GM23338 (cell line): ENCODE data around the gene TMEM114. TPM values are rescaled to one million over a fixed set of nuclear protein-coding genes. Genes with fewer than 3 reads are reported as not detected.

Source experiments
- ATAC-seq: fragments of 200-7000 bp; cut with Tn5 transposase; 3 replicates; pipeline ENCODE4 v1.9.1; 2020
- DNase-seq: peaks from one replicate; pipeline ENCODE4 v3.0.0-alpha.2; 2015; ENCODE audit warnings: low spot score
- H2AFZ ChIP-seq: fragments of 200-600 bp; sonication (generic); 2 replicates; pipeline ENCODE4 v1.8.0; 2016; ENCODE audit warnings: antibody characterized with exemption, mild to moderate bottlenecking, moderate library complexity
- H3F3A ChIP-seq: fragments of 200-600 bp; sonication (generic); replicated peaks from 2 replicates; pipeline ENCODE4 v1.8.0; 2017; ENCODE audit warnings: antibody characterized with exemption, mixed run types, low read depth
- H3K27ac ChIP-seq: fragments of 200-600 bp; sonication (generic); 2 replicates; pipeline ENCODE4 v1.6.1; 2016; ENCODE audit warnings: low read depth
- H3K27me3 ChIP-seq: fragments of 200-600 bp; sonication (generic); 2 replicates; pipeline ENCODE4 v1.8.0; 2016; ENCODE audit warnings: mild to moderate bottlenecking, mixed run types, moderate library complexity; ENCODE audit not compliant: insufficient read depth
- H3K36me3 ChIP-seq: fragments of 200-600 bp; sonication (generic); 2 replicates; pipeline ENCODE4 v1.8.0; 2016; ENCODE audit warnings: mild to moderate bottlenecking; ENCODE audit not compliant: insufficient read depth
- H3K4me1 ChIP-seq: fragments of 200-600 bp; sonication (generic); 2 replicates; pipeline ENCODE4 v1.8.0; 2016; ENCODE audit warnings: mild to moderate bottlenecking, moderate library complexity; ENCODE audit not compliant: insufficient read depth
- H3K4me2 ChIP-seq: fragments of 200-600 bp; sonication (generic); 2 replicates; pipeline ENCODE4 v1.7.1; 2017; ENCODE audit warnings: mixed run types
- H3K4me3 ChIP-seq: fragments of 200-600 bp; sonication (generic); 2 replicates; pipeline ENCODE4 v1.6.1; 2016; ENCODE audit warnings: mixed run types
- H3K79me2 ChIP-seq: fragments of 200-600 bp; sonication (generic); replicated peaks from 2 replicates; pipeline ENCODE4 v1.8.0; 2017; ENCODE audit warnings: mild to moderate bottlenecking; ENCODE audit not compliant: insufficient read depth
- H3K9me2 ChIP-seq: fragments of 200-600 bp; sonication (generic); 2 replicates; pipeline ENCODE4 v1.8.0; 2017; ENCODE audit not compliant: insufficient read depth
- H4K20me1 ChIP-seq: fragments of 200-600 bp; sonication (generic); replicated peaks from 2 replicates; pipeline ENCODE4 v1.8.0; 2017; ENCODE audit warnings: mild to moderate bottlenecking; ENCODE audit not compliant: insufficient read depth
- H3K27ac Mint-ChIP-seq: 2 replicates; pipeline ENCODE4 v1.8.0; 2020; ENCODE audit warnings: inconsistent platforms, mild to moderate bottlenecking, moderate library complexity, mixed read lengths
- H3K27me3 Mint-ChIP-seq: 3 replicates; pipeline ENCODE4 v1.8.0; 2022; ENCODE audit warnings: low read depth, mild to moderate bottlenecking, moderate library complexity, mixed read lengths, inconsistent platforms; ENCODE audit not compliant: insufficient read depth, poor library complexity
- H3K36me3 Mint-ChIP-seq: 3 replicates; pipeline ENCODE4 v1.8.0; 2021; ENCODE audit warnings: low read depth, mild to moderate bottlenecking, inconsistent platforms, moderate library complexity, mixed read lengths
- H3K4me1 Mint-ChIP-seq: 3 replicates; pipeline ENCODE4 v1.8.0; 2020; ENCODE audit warnings: mild to moderate bottlenecking, inconsistent platforms, mixed read lengths
- H3K4me3 Mint-ChIP-seq: 3 replicates; pipeline ENCODE4 v1.8.0; 2021; ENCODE audit warnings: moderate library complexity, mild to moderate bottlenecking, inconsistent platforms, mixed read lengths
- H3K9me3 Mint-ChIP-seq: 3 replicates; pipeline ENCODE4 v1.8.0; 2020; ENCODE audit warnings: moderate library complexity, mild to moderate bottlenecking, inconsistent platforms, mixed read lengths
- EZH2phosphoT487 ChIP-seq: fragments of 200-600 bp; sonication (generic); IDR thresholded peaks from one replicate; pipeline ENCODE4 v1.8.1; 2018; ENCODE audit warnings: antibody characterized with exemption; ENCODE audit not compliant: unreplicated experiment
- JUNB ChIP-seq: IDR thresholded peaks from one replicate; pipeline ENCODE4 v1.6.1; 2016; ENCODE audit warnings: antibody characterized with exemption; ENCODE audit not compliant: unreplicated experiment
- REST ChIP-seq: IDR thresholded peaks from one replicate; pipeline ENCODE4 v1.6.1; 2018; ENCODE audit warnings: antibody characterized with exemption; ENCODE audit not compliant: unreplicated experiment
- ZNF114 ChIP-seq: fragments of 250-450 bp; sonication (Bioruptor Pico); IDR thresholded peaks from 2 replicates; pipeline ENCODE4 v1.5.0; 2020; ENCODE audit warnings: mild to moderate bottlenecking, moderate library complexity
- ZNF331 ChIP-seq: fragments of 250-450 bp; sonication (Bioruptor Pico); IDR thresholded peaks from 2 replicates; pipeline ENCODE4 v1.5.0; 2020; ENCODE audit warnings: low read depth, mild to moderate bottlenecking, moderate library complexity
- ZNF462 ChIP-seq: fragments of 250-450 bp; sonication (Bioruptor Pico); IDR thresholded peaks from 2 replicates; pipeline ENCODE4 v1.5.0; 2020; ENCODE audit warnings: mild to moderate bottlenecking, moderate library complexity
- polyA plus RNA-seq: library from polyadenylated mRNA; unstranded; fragments of >200 nt; fragmentation: Nextera tagmentation; extraction: Ambion mirVana; gene quantifications from 2 replicates; pipeline ENCODE4 v1.2.1, GENCODE V29; 2016
- total RNA-seq: library from RNA; depleted of rRNA; stranded (reverse); fragments of >200 nt; shearing (Covaris generic); gene quantifications from 2 replicates; pipeline ENCODE4 v1.2.3, GENCODE V29; 2014
- TF ChIP-seq, protein P1 (sequence below), 2 experiments: fragments of 200-600 bp in 1 of 2; sonication (generic) in 1 of 2; conservative IDR thresholded peaks; 2 replicates each; pipeline versions ENCODE4 v1.5.1 to v1.6.1; 2016 to 2017; ENCODE audit warnings: antibody characterized with exemption in 2 of 2, low read depth in 2 of 2, mild to moderate bottlenecking in 2 of 2, moderate library complexity in 1 of 2

TMEM114 gene
- total and polyA plus RNA-seq, 2 experiments from 2014 or later, result 0.47 to 0.52 TPM

GRCh38 chr16:8626946-8627345 is 36.6 kb upstream of the TMEM114 start (continued):
- TF ChIP-seq ZNF462 (CRISPR knock-in tag) (no peak), JUNB (no peak), EZH2phosphoT487 (no peak), ZNF114 (CRISPR knock-in tag) (no peak)
- TF ChIP-seq, protein P1, sequence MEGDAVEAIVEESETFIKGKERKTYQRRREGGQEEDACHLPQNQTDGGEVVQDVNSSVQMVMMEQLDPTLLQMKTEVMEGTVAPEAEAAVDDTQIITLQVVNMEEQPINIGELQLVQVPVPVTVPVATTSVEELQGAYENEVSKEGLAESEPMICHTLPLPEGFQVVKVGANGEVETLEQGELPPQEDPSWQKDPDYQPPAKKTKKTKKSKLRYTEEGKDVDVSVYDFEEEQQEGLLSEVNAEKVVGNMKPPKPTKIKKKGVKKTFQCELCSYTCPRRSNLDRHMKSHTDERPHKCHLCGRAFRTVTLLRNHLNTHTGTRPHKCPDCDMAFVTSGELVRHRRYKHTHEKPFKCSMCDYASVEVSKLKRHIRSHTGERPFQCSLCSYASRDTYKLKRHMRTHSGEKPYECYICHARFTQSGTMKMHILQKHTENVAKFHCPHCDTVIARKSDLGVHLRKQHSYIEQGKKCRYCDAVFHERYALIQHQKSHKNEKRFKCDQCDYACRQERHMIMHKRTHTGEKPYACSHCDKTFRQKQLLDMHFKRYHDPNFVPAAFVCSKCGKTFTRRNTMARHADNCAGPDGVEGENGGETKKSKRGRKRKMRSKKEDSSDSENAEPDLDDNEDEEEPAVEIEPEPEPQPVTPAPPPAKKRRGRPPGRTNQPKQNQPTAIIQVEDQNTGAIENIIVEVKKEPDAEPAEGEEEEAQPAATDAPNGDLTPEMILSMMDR (conservative IDR thresholded peaks at IDR 0.05; ENCODE audit: low read depth in 2 of 2), result no peak

DNA sequence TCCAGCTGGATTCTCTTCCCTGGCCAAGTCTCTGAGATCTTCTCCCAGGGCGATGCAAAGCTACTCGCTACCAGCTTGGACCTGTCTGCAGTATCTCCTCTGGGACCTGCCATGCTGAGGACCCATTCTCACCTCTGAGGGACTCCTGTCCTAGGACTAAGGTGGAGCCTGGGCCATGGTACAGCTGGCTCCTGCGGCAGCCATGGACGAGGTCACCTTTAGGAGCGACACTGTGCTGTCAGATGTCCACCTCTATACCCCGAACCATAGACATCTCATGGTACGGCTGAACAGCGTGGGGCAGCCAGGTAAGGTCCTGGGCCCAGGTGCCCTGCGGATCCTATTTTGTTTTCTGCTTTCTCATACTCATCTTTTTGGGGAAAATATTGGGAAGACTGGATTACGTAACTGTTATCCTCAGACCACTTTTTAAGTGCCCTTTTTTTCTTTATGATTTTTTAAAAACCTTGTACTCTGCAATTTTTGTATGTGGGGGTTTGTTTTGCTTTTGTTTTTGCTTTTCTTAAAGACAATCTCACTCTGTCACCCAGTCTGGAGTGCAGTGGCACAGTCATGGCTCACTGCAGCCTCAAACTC is 35.3 kb upstream of the TMEM114 start:
- Histone ChIP-seq H3K36me3 (peaks cover 29% of the 10 kb centered on the region), H3K4me2 (no peak overlapping the region), H3K79me2 (peaks cover 40% of the 10 kb centered on the region), H3K4me1 (peaks cover 7% of the 10 kb centered on the region; the same call in 1 of the 2 replicates), H3K27me3 (no peaks in the 10 kb centered on the region), H4K20me1 (peaks cover 15% of the 10 kb centered on the region; the same call in 1 of the 2 replicates), H2AFZ (no peak overlapping the region), H3K9me2 (no peaks in the 10 kb centered on the region), H3K4me3 (no peak overlapping the region), H3F3A (no peaks in the 10 kb centered on the region), H3K27ac (no peak overlapping the region)
- H3K9me3 Mint-ChIP-seq, result peaks cover under 1% of the 10 kb centered on the region; the same call in 1 of the 3 replicates
- peaks cover 2% of the 10 kb centered on the region; the same call in 1 of the 3 replicates for H3K4me1 Mint-ChIP-seq
- peaks cover 5% of the 10 kb centered on the region for H3K27me3 Mint-ChIP-seq
- DNase-seq (no peak), ATAC-seq (no peak)
- no peak overlapping the region for H3K4me3 Mint-ChIP-seq
- H3K36me3 Mint-ChIP-seq, result peaks cover 63% of the 10 kb centered on the region
- H3K27ac Mint-ChIP-seq, result no peak overlapping the region
- TF ChIP-seq REST (no peak), EZH2phosphoT487 (no peak), ZNF331 (CRISPR knock-in tag) (no peak), JUNB (no peak)
